ENCODE results near the gene GPC5.
"Not testable (repeated sequence)": the region's sequence is repeated elsewhere in the genome, so short reads cannot be mapped to it uniquely, and the experiment has no call there.

Gene GPC5

DNA sequence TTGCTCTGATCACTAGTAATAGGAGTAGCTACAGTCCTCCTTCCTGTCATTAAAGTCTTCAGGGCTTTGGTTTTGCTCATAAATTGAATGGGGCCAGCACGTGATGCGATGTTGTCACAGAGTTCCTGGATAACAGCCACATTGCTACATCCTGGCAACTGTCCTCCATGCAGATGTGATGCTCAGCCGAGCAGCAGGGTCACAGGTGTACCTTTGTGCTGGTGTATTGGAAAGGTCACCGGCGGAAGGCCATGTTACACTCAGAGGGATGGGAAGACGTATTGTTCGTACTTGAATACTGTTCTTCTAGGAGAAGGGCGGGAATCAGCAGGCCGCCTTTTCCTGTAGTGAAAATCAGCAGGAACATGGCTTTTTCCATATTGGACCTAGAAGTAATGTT, 1114.4 kb downstream of the GPC5 start:
- Histone ChIP-seq H3F3A (ENCODE audit: insufficient read depth) (no peaks in the 10 kb centered on the region), H3K4me3 (ENCODE audit: insufficient read depth, low read length, poor library complexity, severe bottlenecking) (no peak overlapping the region), H3K9me2 (replicated peaks; ENCODE audit: insufficient read depth, low read length) (no peaks in the 10 kb centered on the region), H3K4me2 (ENCODE audit: low read depth, low read length, poor library complexity, severe bottlenecking) (no peak overlapping the region), H4K20me1 (ENCODE audit: low read depth, low read length) (no peaks in the 10 kb centered on the region), H3K9ac (ENCODE audit: low read length) (no peak overlapping the region), H3K27ac (ENCODE audit: low read depth, low read length) (no peak overlapping the region), H3K36me3 (ENCODE audit: low read length) (no peaks in the 10 kb centered on the region), H3K27me3 (ENCODE audit: low read length) (no peaks in the 10 kb centered on the region), H3K9me3 (ENCODE audit: insufficient read depth, low read length) (no peaks in the 10 kb centered on the region), H3K79me2 (ENCODE audit: insufficient read depth, low read length) (no peaks in the 10 kb centered on the region), H2AFZ (ENCODE audit: low read depth, low read length, severe bottlenecking) (no peak overlapping the region)
- TF ChIP-seq EZH2phosphoT487 (conservative IDR thresholded peaks at IDR 0.05; ENCODE audit: low read length), result no peak
- TF ChIP-seq, protein P1, sequence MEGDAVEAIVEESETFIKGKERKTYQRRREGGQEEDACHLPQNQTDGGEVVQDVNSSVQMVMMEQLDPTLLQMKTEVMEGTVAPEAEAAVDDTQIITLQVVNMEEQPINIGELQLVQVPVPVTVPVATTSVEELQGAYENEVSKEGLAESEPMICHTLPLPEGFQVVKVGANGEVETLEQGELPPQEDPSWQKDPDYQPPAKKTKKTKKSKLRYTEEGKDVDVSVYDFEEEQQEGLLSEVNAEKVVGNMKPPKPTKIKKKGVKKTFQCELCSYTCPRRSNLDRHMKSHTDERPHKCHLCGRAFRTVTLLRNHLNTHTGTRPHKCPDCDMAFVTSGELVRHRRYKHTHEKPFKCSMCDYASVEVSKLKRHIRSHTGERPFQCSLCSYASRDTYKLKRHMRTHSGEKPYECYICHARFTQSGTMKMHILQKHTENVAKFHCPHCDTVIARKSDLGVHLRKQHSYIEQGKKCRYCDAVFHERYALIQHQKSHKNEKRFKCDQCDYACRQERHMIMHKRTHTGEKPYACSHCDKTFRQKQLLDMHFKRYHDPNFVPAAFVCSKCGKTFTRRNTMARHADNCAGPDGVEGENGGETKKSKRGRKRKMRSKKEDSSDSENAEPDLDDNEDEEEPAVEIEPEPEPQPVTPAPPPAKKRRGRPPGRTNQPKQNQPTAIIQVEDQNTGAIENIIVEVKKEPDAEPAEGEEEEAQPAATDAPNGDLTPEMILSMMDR (IDR thresholded peaks at IDR 0.05; ENCODE audit: insufficient read depth, low read length, poor library complexity, severe bottlenecking), result no peak

DNA sequence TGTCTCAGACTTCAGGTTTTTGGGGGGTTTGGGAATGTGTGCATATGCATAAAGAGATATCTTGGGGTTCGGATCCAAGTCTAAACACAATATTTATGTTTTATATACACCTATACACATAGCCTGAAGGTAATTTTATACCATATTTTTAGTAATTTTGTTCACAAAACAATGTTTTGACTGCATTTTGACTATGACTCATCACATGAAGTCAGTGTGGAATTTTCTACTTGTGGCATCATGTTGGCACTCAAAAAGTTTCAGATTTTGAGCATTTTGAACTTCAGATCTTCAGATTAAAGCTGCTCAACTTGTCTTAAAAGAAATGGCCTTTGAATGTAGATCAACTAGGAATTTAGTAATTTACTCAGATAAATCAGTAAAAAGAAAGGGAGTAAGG, 1115.3 kb downstream of the GPC5 start:
- Histone ChIP-seq H3K27ac (ENCODE audit: low read depth, low read length) (no peak overlapping the region), H3K4me2 (ENCODE audit: low read depth, low read length, poor library complexity, severe bottlenecking) (no peak overlapping the region), H3K27me3 (ENCODE audit: low read length) (no peaks in the 10 kb centered on the region), H3K9ac (ENCODE audit: low read length) (no peak overlapping the region), H4K20me1 (ENCODE audit: low read depth, low read length) (no peaks in the 10 kb centered on the region), H3K9me3 (ENCODE audit: insufficient read depth, low read length) (no peaks in the 10 kb centered on the region), H3K36me3 (ENCODE audit: low read length) (no peaks in the 10 kb centered on the region), H3K9me2 (replicated peaks; ENCODE audit: insufficient read depth, low read length) (no peaks in the 10 kb centered on the region), H3K79me2 (ENCODE audit: insufficient read depth, low read length) (no peaks in the 10 kb centered on the region), H3K4me3 (ENCODE audit: insufficient read depth, low read length, poor library complexity, severe bottlenecking) (no peak overlapping the region), H3F3A (ENCODE audit: insufficient read depth) (no peaks in the 10 kb centered on the region), H2AFZ (ENCODE audit: low read depth, low read length, severe bottlenecking) (no peak overlapping the region)
- TF ChIP-seq, protein P1 (IDR thresholded peaks at IDR 0.05; ENCODE audit: insufficient read depth, low read length, poor library complexity, severe bottlenecking), result no peak
- TF ChIP-seq EZH2phosphoT487 (conservative IDR thresholded peaks at IDR 0.05; ENCODE audit: low read length), result no peak

DNA sequence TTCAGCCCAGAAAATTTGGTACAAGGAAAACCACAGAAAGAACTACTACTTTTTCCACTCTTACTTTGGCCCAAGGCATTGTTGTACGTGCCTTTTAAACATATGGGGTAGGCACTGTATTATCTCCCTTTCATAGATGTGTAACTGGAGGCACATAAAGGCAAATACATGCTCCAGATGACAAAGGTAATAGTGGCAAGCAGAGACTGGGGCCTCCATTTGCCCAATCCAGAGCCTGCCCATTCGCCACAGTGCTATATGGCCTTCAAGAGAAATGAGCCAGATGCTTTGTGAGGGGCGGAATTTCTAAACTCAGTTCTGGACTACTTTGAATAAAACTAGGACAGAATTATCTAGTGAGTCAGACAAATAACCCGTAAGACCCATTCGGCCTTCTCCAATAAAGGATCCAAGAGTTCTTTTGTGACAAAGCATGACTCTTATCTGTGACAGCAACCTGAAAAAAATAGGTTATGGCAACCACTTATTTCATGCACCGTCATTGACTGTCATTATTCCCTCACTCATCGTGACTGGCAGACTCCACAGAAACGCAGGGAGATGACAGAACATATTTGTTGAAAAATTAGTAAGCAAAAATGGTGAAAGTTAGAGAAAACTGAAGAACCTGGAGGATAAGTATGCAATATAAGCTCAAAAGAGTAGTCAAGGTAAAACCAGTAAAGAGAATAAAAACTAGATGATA, 1116.2 kb downstream of the GPC5 start:
- no peak overlapping the region for H3K9ac ChIP-seq (ENCODE audit: low read length)
- no peaks in the 10 kb centered on the region for H4K20me1 ChIP-seq (ENCODE audit: low read depth, low read length)
- no peak overlapping the region for H3K27ac ChIP-seq (ENCODE audit: low read depth, low read length)
- no peak overlapping the region for H2AFZ ChIP-seq (ENCODE audit: low read depth, low read length, severe bottlenecking)
- H3K36me3 ChIP-seq (ENCODE audit: low read length), result no peaks in the 10 kb centered on the region
- H3K9me2 ChIP-seq (replicated peaks; ENCODE audit: insufficient read depth, low read length), result no peaks in the 10 kb centered on the region
- H3K79me2 ChIP-seq (ENCODE audit: insufficient read depth, low read length), result no peaks in the 10 kb centered on the region
- no peaks in the 10 kb centered on the region for H3F3A ChIP-seq (ENCODE audit: insufficient read depth)
- H3K9me3 ChIP-seq (ENCODE audit: insufficient read depth, low read length), result no peaks in the 10 kb centered on the region
- no peak overlapping the region for H3K4me2 ChIP-seq (ENCODE audit: low read depth, low read length, poor library complexity, severe bottlenecking)
- H3K27me3 ChIP-seq (ENCODE audit: low read length), result no peaks in the 10 kb centered on the region
- TF ChIP-seq, protein P1 (IDR thresholded peaks at IDR 0.05; ENCODE audit: insufficient read depth, low read length, poor library complexity, severe bottlenecking), result no peak
- TF ChIP-seq EZH2phosphoT487 (conservative IDR thresholded peaks at IDR 0.05; ENCODE audit: low read length), result no peak
- H3K4me3 ChIP-seq (ENCODE audit: insufficient read depth, low read length, poor library complexity, severe bottlenecking), result no peak overlapping the region

DNA sequence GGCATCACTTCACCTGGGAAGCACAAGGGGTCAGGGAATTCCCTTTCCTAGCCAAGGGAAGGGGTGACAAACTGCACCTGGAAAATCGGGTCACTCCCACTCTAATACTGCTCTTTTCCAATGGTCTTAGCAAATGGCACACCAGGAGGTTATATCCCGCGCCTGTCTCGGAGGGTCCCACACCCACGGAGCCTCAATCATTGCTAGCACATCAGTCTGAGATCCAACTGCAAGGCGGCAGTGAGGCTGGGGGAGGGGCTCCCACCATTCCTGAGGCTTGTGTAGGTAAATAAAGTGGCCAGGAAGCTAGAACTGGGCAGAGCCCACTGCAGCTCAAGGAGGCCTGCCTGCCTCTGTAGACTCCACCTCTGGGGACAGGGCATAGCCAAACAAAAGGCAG, 1118.5 kb downstream of the GPC5 start:
- H3K9me2 ChIP-seq (replicated peaks; ENCODE audit: insufficient read depth, low read length); H3K27me3 ChIP-seq (ENCODE audit: low read length); H3K27ac ChIP-seq (ENCODE audit: low read depth, low read length); H3K36me3 ChIP-seq (ENCODE audit: low read length); H3K4me3 ChIP-seq (ENCODE audit: insufficient read depth, low read length, poor library complexity, severe bottlenecking); H4K20me1 ChIP-seq (ENCODE audit: low read depth, low read length); H3F3A ChIP-seq (ENCODE audit: insufficient read depth); H3K9me3 ChIP-seq (ENCODE audit: insufficient read depth, low read length); H3K4me2 ChIP-seq (ENCODE audit: low read depth, low read length, poor library complexity, severe bottlenecking); H3K9ac ChIP-seq (ENCODE audit: low read length); H2AFZ ChIP-seq (ENCODE audit: low read depth, low read length, severe bottlenecking); H3K79me2 ChIP-seq (ENCODE audit: insufficient read depth, low read length): not testable (repeated sequence)

DNA sequence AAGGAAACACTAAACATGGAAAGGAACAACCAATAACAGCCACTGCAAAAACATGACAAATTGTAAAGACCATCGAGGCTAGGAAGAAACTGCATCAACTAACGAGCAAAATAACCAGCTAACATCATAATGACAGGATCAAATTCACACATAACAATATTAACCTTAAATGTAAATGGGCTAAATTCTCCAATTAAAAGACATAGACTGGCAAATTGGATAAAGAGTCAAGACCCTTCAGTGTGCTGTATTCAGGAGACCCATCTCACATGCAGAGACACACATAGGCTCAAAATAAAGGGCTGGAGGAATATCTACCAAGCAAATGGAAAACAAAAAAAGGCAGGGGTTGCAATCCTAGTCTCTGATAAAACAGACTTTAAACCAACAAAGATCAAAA, 1120.2 kb downstream of the GPC5 start:
- H3F3A ChIP-seq (ENCODE audit: insufficient read depth); H3K4me2 ChIP-seq (ENCODE audit: low read depth, low read length, poor library complexity, severe bottlenecking); H3K9me2 ChIP-seq (replicated peaks; ENCODE audit: insufficient read depth, low read length); H3K9ac ChIP-seq (ENCODE audit: low read length); H4K20me1 ChIP-seq (ENCODE audit: low read depth, low read length); H3K79me2 ChIP-seq (ENCODE audit: insufficient read depth, low read length); H3K36me3 ChIP-seq (ENCODE audit: low read length); H3K27me3 ChIP-seq (ENCODE audit: low read length); H3K4me3 ChIP-seq (ENCODE audit: insufficient read depth, low read length, poor library complexity, severe bottlenecking); H3K9me3 ChIP-seq (ENCODE audit: insufficient read depth, low read length); H2AFZ ChIP-seq (ENCODE audit: low read depth, low read length, severe bottlenecking); H3K27ac ChIP-seq (ENCODE audit: low read depth, low read length): not testable (repeated sequence)

Measured in SU-DHL-6 (cell line).